IgD-negative memory B cell (primary cell): ENCODE measurements around the gene KY. TPM values are rescaled to one million over a fixed set of nuclear protein-coding genes. Genes with fewer than 3 reads are reported as not detected.

Source experiments
- H3K27ac Mint-ChIP-seq, 3 donors: one replicate each; pipeline ENCODE4 v1.8.0; 2020 to 2022; ENCODE audit warnings: mild to moderate bottlenecking in 3 of 3, mixed read lengths in 3 of 3, moderate library complexity in 1 of 3
- H3K27me3 Mint-ChIP-seq: one replicate; pipeline ENCODE4 v1.8.0; 2021; ENCODE audit warnings: mixed read lengths
- H3K36me3 Mint-ChIP-seq: one replicate; pipeline ENCODE4 v1.8.0; 2020; ENCODE audit warnings: mild to moderate bottlenecking, mixed read lengths
- H3K4me1 Mint-ChIP-seq, 3 donors: one replicate each; pipeline ENCODE4 v1.8.0; 2020 to 2022; ENCODE audit warnings: mixed read lengths in 3 of 3, mild to moderate bottlenecking in 1 of 3
- H3K4me3 Mint-ChIP-seq, 4 donors: one replicate each; pipeline ENCODE4 v1.8.0; 2020 to 2022; ENCODE audit warnings: mild to moderate bottlenecking in 4 of 4, mixed read lengths in 4 of 4, moderate library complexity in 3 of 4
- H3K9me3 Mint-ChIP-seq, 3 donors: one replicate each; pipeline ENCODE4 v1.8.0; 2020 to 2021; ENCODE audit warnings: mixed read lengths in 3 of 3, mild to moderate bottlenecking in 1 of 3
- polyA plus RNA-seq: library from polyadenylated mRNA; unstranded; fragments of 300-500 nt; fragmentation: Illumina TruSeq; gene quantifications from one replicate; pipeline ENCODE4 v1.2.3, GENCODE V29; 2021

KY gene
- polyA plus RNA-seq, 1 donor from 2014 or later = not detected

GRCh38 chr3:134681522-134681900 lies 30.7 kb upstream of the KY start:
- no peak overlapping the region for H3K4me3 Mint-ChIP-seq
- H3K27me3 Mint-ChIP-seq = peaks cover 2% of the 10 kb centered on the region
- H3K27ac Mint-ChIP-seq = no peak overlapping the region

DNA sequence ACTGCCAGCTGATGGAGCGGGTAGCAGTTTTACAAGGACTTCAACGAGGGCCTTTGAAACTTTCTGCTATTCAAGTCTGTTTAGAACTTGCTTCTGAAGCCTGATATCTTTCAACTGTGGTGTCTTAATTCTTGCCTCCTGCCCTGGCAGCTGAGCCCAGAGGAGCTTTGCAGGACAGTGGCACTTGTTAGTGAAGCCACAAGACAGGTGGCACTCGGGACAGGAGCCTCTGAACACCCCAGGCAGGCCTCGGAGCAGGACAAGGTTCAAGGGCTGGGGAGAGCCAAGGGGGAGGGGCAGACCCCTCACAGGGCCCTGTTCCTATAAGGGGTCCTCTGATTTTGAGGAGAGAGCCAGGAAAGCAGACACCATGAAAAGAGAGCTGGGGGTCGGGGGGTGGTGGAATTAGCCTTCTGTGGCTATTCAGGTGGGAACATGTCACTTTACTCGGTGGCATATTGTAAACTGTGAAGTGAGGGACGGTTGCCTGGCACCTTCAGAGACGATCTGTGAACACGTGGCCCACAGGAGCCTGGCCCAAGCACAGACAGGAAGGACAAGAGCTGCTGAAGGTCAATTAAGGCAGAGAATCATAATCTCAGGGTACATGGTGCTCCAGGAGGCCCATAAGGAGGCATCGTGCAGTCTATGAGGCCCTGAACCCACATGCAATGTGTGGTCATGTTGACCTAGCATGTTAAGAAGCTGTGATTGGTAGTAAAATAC lies 30.1 kb upstream of the KY start:
- Mint-ChIP-seq H3K4me3 (no peak overlapping the region), H3K9me3 (peaks cover 2 to 7% (median 5%) of the 10 kb centered on the region in 3 donors), H3K27ac (no peak overlapping the region)

More at GRCh38 chr3:134681522-134681900, 30.7 kb upstream of the KY start:
- no peaks in the 10 kb centered on the region for H3K36me3 Mint-ChIP-seq
- H3K4me1 Mint-ChIP-seq = peaks cover 0 to 2% (median 0%) of the 10 kb centered on the region in 3 donors
- H3K9me3 Mint-ChIP-seq = peaks cover 0 to 7% (median 0%) of the 10 kb centered on the region in 3 donors

GRCh38 chr3:134677987-134678308 lies 27.1 kb upstream of the KY start:
- Mint-ChIP-seq H3K4me1 (no peaks in the 10 kb centered on the region), H3K27me3 (no peaks in the 10 kb centered on the region), H3K9me3 (peaks cover 11 to 31% (median 20%) of the 10 kb centered on the region in 3 donors), H3K27ac (no peak overlapping the region), H3K36me3 (no peaks in the 10 kb centered on the region), H3K4me3 (no peak overlapping the region)

More for the DNA sequence above, 30.1 kb upstream of the KY start:
- no peaks in the 10 kb centered on the region for H3K36me3 Mint-ChIP-seq
- peaks cover 2% of the 10 kb centered on the region for H3K27me3 Mint-ChIP-seq
- no peaks in the 10 kb centered on the region for H3K4me1 Mint-ChIP-seq

DNA sequence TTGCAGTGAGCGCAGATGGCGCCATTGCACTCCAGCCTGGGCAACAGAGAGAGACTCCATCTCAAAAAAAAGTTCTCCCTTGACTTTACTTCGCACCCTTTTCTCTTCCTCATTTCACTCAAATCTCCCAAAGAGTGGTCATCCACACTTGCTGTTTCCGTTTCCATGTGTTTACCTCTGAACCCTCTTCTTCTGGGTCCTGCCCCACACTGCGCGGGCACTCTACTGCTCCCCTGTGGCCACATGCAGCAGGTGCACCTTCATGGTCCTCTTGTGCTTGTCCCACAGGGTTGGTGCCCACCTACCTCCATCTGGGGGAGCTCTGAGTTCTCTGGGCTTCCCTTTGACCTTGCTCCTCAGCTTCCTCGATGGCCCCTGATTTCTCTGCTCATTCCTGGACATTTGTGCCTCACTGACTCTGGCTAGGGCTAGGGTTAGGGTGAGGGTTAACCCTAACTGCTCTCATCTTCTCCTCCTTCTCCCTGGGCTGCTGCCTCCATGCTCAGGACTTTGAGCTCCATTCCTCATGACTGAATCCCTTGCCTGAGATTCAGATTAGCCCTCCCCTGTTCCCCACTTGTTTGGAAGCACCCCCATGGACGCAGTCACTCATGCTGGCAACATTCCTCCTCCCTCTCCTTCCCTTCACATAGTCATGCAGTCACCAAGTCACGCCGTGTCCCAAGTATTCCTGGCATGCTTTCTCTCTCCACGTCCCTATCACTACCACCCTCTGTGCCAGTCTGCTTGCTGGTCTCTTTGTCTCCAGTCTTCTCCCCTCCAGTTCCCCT lies 26.6 kb upstream of the KY start:
- Mint-ChIP-seq H3K36me3 (no peaks in the 10 kb centered on the region), H3K4me1 (no peaks in the 10 kb centered on the region), H3K27me3 (no peaks in the 10 kb centered on the region), H3K9me3 (peaks cover 12 to 32% (median 23%) of the 10 kb centered on the region in 3 donors), H3K4me3 (no peak overlapping the region), H3K27ac (peak overlapping the region in 1 of 3 donors; percentile 85)

DNA sequence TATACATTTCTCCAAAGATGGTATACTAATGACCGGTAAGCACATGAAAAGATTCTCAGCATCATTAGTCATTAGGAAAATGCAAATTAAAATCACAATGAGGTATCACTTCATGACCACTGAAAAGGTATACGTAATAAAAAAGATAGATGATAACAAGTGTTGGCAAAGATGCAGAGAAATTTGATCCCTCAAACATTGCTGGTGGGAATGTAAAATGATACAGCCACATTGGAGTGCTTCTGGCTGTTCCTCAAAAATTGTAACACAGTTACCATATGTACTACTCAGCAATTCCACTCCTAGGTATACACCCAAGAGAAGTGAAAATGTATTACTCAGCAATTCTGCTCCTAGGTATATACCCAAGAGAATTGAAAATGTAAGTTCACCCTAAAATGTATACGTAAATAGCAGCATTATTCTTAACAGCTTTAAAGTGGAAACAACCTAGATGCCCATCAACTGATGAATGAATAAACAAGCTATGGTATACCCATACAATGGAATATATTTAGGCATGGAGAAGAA lies 25.0 kb upstream of the KY start:
- H3K36me3 Mint-ChIP-seq = no peaks in the 10 kb centered on the region
- H3K9me3 Mint-ChIP-seq = peaks cover 12 to 32% (median 23%) of the 10 kb centered on the region in 3 donors
- H3K4me1 Mint-ChIP-seq = no peaks in the 10 kb centered on the region
- no peak overlapping the region for H3K4me3 Mint-ChIP-seq
- H3K27ac Mint-ChIP-seq = no peak overlapping the region
- H3K27me3 Mint-ChIP-seq = no peaks in the 10 kb centered on the region

GRCh38 chr3:134672571-134672970 lies 21.7 kb upstream of the KY start:
- peaks cover 12 to 37% (median 17%) of the 10 kb centered on the region in 3 donors for H3K9me3 Mint-ChIP-seq
- no peak overlapping the region for H3K27ac Mint-ChIP-seq
- H3K27me3 Mint-ChIP-seq = no peaks in the 10 kb centered on the region
- no peaks in the 10 kb centered on the region for H3K36me3 Mint-ChIP-seq
- H3K4me3 Mint-ChIP-seq = no peak overlapping the region
- no peaks in the 10 kb centered on the region for H3K4me1 Mint-ChIP-seq

GRCh38 chr3:134667956-134668355 lies 17.1 kb upstream of the KY start:
- H3K4me3 Mint-ChIP-seq = no peak overlapping the region
- H3K4me1 Mint-ChIP-seq = no peaks in the 10 kb centered on the region
- peaks cover 2% of the 10 kb centered on the region for H3K27me3 Mint-ChIP-seq
- no peaks in the 10 kb centered on the region for H3K36me3 Mint-ChIP-seq
- H3K27ac Mint-ChIP-seq = no peak overlapping the region
- H3K9me3 Mint-ChIP-seq = peaks cover 1 to 7% (median 5%) of the 10 kb centered on the region in 3 donors

DNA sequence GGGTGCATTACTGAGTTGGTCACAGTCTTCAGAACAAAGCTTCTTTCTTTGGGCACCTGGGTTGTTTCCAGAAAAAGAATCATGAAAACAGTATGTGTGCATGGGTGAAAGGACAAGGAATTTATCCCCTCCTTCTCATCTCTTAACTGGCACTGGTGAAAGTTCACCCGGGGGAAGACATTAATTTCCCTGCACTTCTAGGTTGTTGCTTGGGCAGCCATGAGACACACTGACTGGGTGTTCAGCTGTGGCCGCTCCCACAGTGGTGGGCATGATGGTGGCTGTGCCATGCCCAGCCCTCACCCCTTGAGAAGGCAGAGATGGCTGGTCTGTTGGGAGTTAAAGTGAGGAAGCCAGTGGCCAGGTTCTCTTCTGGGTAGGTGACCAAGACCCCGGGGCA lies 16.6 kb upstream of the KY start:
- Mint-ChIP-seq H3K4me1 (no peaks in the 10 kb centered on the region), H3K27me3 (peaks cover 2% of the 10 kb centered on the region), H3K36me3 (no peaks in the 10 kb centered on the region), H3K9me3 (peaks cover 0 to 5% (median 3%) of the 10 kb centered on the region in 3 donors), H3K4me3 (no peak overlapping the region), H3K27ac (peak overlapping the region in 1 of 3 donors; percentile 57)

DNA sequence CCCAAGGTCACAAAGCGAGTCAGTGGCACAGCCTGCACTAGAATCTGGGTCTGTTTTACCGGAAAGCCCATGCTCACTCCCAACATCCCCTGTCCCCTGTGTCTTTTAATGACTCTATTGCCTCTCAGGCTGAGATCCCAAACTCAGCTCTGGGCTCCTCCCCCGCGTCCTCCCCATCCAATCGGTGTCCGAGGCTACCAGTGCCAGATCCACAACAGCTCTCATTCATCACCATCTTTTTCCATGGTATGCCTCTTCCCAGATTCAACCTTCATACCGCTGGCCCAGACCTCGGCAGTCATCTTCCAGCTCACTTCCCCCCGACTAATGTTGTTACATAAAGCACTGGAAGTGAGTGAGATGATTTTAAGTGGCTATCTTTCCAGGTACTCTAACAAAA lies 16.1 kb upstream of the KY start:
- H3K36me3 Mint-ChIP-seq = no peaks in the 10 kb centered on the region

DNA sequence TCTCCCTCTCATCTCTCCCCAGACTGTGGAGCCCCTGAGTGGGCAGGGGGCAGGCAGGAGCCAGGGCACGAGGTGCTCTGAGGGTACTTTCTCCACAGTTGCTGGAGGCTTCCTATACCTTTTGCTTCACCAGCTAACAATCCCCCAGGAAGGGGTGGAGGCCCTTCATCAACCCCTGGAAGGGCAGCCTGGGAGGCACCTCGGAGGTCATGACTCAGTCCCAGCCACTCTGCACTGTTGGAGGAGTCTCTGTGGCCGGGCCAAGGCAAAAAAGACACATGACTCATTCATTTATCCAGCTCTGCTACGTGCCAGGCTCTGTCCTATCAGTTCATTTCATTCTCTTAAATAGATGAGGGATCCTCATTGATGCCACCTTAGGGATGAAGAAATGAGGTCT lies 15.6 kb upstream of the KY start:
- Mint-ChIP-seq H3K27me3 (peaks cover 2% of the 10 kb centered on the region), H3K9me3 (peaks cover 0 to 6% (median 1%) of the 10 kb centered on the region in 3 donors), H3K4me3 (no peak overlapping the region), H3K36me3 (peaks cover under 1% of the 10 kb centered on the region), H3K4me1 (no peaks in the 10 kb centered on the region), H3K27ac (no peak overlapping the region)

More for the DNA sequence above, 16.1 kb upstream of the KY start:
- H3K4me1 Mint-ChIP-seq = no peaks in the 10 kb centered on the region
- no peak overlapping the region for H3K27ac Mint-ChIP-seq
- H3K9me3 Mint-ChIP-seq = peaks cover 0 to 5% (median 3%) of the 10 kb centered on the region in 3 donors
- no peak overlapping the region for H3K4me3 Mint-ChIP-seq
- peaks cover 2% of the 10 kb centered on the region for H3K27me3 Mint-ChIP-seq

DNA sequence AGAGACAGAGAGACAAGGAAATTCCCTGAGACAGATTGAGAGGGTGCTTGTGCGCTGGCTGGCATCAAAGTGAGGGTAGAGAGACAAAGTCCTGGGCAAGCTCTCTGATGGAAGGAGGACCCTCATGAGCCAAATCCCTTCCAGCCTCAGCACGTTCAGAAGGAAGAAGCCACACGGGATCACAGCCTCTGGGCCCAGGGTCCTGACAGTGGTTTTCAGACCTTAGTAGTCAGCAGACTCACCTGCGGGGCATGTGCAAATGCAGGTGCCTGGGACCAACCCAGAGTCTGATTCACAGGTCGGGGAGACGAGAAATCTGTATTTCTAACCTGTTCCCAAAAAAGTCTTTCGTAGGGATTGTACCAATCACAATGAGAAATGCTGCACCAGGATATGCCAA lies 15.2 kb upstream of the KY start:
- Mint-ChIP-seq H3K9me3 (peaks cover 0 to 8% (median 4%) of the 10 kb centered on the region in 3 donors), H3K27me3 (peaks cover 3% of the 10 kb centered on the region)

DNA sequence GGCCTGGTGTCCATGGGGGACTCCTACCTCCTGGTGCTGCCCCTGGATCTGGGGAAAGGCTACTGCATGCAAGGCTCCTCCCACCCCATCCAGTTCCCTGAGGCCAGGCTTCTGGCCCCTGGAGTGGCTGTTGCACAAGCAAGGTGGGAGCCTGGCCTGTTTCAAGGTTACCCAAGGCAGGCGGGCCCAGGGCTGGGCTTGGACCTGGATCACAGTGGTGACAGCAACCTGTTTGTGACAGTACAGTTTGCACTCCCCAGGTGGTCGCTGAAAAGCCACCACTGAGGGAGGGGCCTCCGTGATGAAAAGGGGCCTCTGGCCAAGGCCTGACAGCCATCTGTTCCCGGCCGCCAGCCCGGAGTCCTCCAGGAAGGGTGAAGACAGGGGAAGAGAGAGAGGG lies 14.4 kb upstream of the KY start:
- H3K27ac Mint-ChIP-seq = no peak overlapping the region
- no peak overlapping the region for H3K4me3 Mint-ChIP-seq
- H3K27me3 Mint-ChIP-seq = peaks cover 3% of the 10 kb centered on the region
- H3K36me3 Mint-ChIP-seq = peaks cover 2% of the 10 kb centered on the region
- no peaks in the 10 kb centered on the region for H3K4me1 Mint-ChIP-seq
- peaks cover 0 to 8% (median 4%) of the 10 kb centered on the region in 3 donors for H3K9me3 Mint-ChIP-seq

More for the DNA sequence above, 15.2 kb upstream of the KY start:
- Mint-ChIP-seq H3K4me1 (no peaks in the 10 kb centered on the region), H3K27ac (no peak overlapping the region), H3K4me3 (no peak overlapping the region), H3K36me3 (peaks cover 2% of the 10 kb centered on the region)

DNA sequence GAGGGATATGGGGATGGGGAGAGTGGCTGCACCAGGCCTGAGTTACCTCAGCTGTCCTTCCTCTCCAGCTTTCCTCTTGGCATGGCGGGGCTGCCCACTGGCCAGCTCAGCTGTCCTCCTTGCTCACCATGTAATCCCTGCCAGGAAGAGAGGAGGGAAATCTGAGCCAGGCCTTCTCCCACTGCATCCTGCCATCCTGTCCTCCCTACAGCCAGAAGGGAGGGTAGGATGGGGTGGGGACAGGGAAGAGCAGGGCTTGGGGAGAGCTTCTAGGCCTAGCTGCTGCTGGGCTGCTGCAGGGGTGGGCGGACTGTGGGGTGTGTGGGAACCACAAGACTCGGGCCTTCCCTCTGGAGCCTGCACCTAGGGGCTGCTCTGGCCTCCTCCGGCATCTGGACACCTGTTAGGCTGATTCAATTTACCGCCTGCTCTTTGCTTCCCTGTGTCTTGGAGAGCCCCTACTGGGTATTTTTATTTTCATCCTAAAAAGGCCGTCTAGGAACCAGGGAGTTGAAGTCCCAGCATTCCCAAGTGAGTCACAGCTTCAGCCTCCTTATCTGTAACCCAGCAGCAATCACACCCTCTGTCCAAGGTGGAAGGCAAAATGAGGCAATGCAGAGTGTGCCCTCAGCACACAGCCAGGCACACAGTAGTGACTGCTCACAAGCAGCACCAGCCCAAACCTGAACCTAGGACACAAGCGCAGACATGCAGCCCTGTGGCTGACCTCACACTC lies 13.1 kb upstream of the KY start:
- no peak overlapping the region for H3K27ac Mint-ChIP-seq
- peaks cover 3% of the 10 kb centered on the region for H3K27me3 Mint-ChIP-seq
- H3K4me3 Mint-ChIP-seq = no peak overlapping the region
- peaks cover 0 to 4% (median 3%) of the 10 kb centered on the region in 3 donors for H3K9me3 Mint-ChIP-seq
- peaks cover 2% of the 10 kb centered on the region for H3K36me3 Mint-ChIP-seq
- H3K4me1 Mint-ChIP-seq = no peaks in the 10 kb centered on the region

- no peak overlapping the region for H3K4me3 Mint-ChIP-seq
- H3K4me1 Mint-ChIP-seq = peaks cover 0 to 3% (median 2%) of the 10 kb centered on the region in 3 donors
- H3K27ac Mint-ChIP-seq = no peak overlapping the region
- peaks cover 6% of the 10 kb centered on the region for H3K27me3 Mint-ChIP-seq
- H3K36me3 Mint-ChIP-seq = peaks cover 2% of the 10 kb centered on the region
- peaks cover 0 to 3% (median 3%) of the 10 kb centered on the region in 3 donors for H3K9me3 Mint-ChIP-seq
Measured at GRCh38 chr3:134660046-134660441, 9.2 kb upstream of the KY start.
